IgD-negative memory B cell (primary cell): ENCODE results near the gene KCNH1. TPM values are rescaled to one million over a fixed set of nuclear protein-coding genes. Genes with fewer than 3 reads are reported as not detected.
"Not testable (repeated sequence)": the region's sequence is repeated elsewhere in the genome, so short reads cannot be mapped to it uniquely, and the experiment has no call there.

Experiments used
- H3K27ac Mint-ChIP-seq, 3 donors: one replicate each; pipeline ENCODE4 v1.8.0; 2020 to 2022; ENCODE audit warnings: mild to moderate bottlenecking in 3 of 3, mixed read lengths in 3 of 3, moderate library complexity in 1 of 3
- H3K27me3 Mint-ChIP-seq: one replicate; pipeline ENCODE4 v1.8.0; 2021; ENCODE audit warnings: mixed read lengths
- H3K36me3 Mint-ChIP-seq: one replicate; pipeline ENCODE4 v1.8.0; 2020; ENCODE audit warnings: mild to moderate bottlenecking, mixed read lengths
- H3K4me1 Mint-ChIP-seq, 3 donors: one replicate each; pipeline ENCODE4 v1.8.0; 2020 to 2022; ENCODE audit warnings: mixed read lengths in 3 of 3, mild to moderate bottlenecking in 1 of 3
- H3K4me3 Mint-ChIP-seq, 4 donors: one replicate each; pipeline ENCODE4 v1.8.0; 2020 to 2022; ENCODE audit warnings: mild to moderate bottlenecking in 4 of 4, mixed read lengths in 4 of 4, moderate library complexity in 3 of 4
- H3K9me3 Mint-ChIP-seq, 3 donors: one replicate each; pipeline ENCODE4 v1.8.0; 2020 to 2021; ENCODE audit warnings: mixed read lengths in 3 of 3, mild to moderate bottlenecking in 1 of 3
- polyA plus RNA-seq: library from polyadenylated mRNA; unstranded; fragments of 300-500 nt; fragmentation: Illumina TruSeq; gene quantifications from one replicate; pipeline ENCODE4 v1.2.3, GENCODE V29; 2021

KCNH1 gene
- polyA plus RNA-seq, 1 donor from 2014 or later, result 0.14 TPM

GRCh38 chr1:211007830-211008229, 126.1 kb downstream of the KCNH1 start:
- H3K4me1 Mint-ChIP-seq, result no peaks in the 10 kb centered on the region
- peaks cover 0 to 4% (median 0%) of the 10 kb centered on the region in 3 donors for H3K9me3 Mint-ChIP-seq
- H3K27ac Mint-ChIP-seq, result no peak overlapping the region
- peaks cover 6% of the 10 kb centered on the region for H3K27me3 Mint-ChIP-seq
- no peak overlapping the region for H3K4me3 Mint-ChIP-seq
- H3K36me3 Mint-ChIP-seq, result no peaks in the 10 kb centered on the region

GRCh38 chr1:210995931-210996330, 138.0 kb downstream of the KCNH1 start:
- H3K4me1 Mint-ChIP-seq, H3K9me3 Mint-ChIP-seq, H3K27ac Mint-ChIP-seq, H3K36me3 Mint-ChIP-seq, H3K4me3 Mint-ChIP-seq, H3K27me3 Mint-ChIP-seq: not testable (repeated sequence)

GRCh38 chr1:210992837-210993236, 141.1 kb downstream of the KCNH1 start:
- H3K27ac Mint-ChIP-seq, result no peak overlapping the region
- H3K36me3 Mint-ChIP-seq, result no peaks in the 10 kb centered on the region
- no peak overlapping the region for H3K4me3 Mint-ChIP-seq
- peaks cover 0 to 7% (median 2%) of the 10 kb centered on the region in 3 donors for H3K9me3 Mint-ChIP-seq
- peaks cover 6% of the 10 kb centered on the region for H3K27me3 Mint-ChIP-seq
- no peaks in the 10 kb centered on the region for H3K4me1 Mint-ChIP-seq

GRCh38 chr1:210989905-210990304, 144.0 kb downstream of the KCNH1 start:
- peaks cover 0 to 11% (median 3%) of the 10 kb centered on the region in 3 donors for H3K9me3 Mint-ChIP-seq
- no peaks in the 10 kb centered on the region for H3K4me1 Mint-ChIP-seq
- no peaks in the 10 kb centered on the region for H3K36me3 Mint-ChIP-seq
- peaks cover 5% of the 10 kb centered on the region for H3K27me3 Mint-ChIP-seq
- no peak overlapping the region for H3K4me3 Mint-ChIP-seq
- no peak overlapping the region for H3K27ac Mint-ChIP-seq

- Mint-ChIP-seq H3K36me3 (no peaks in the 10 kb centered on the region), H3K27ac (no peak overlapping the region), H3K4me3 (no peak overlapping the region), H3K9me3 (peaks cover 0 to 7% (median 3%) of the 10 kb centered on the region in 3 donors), H3K4me1 (no peaks in the 10 kb centered on the region), H3K27me3 (no peaks in the 10 kb centered on the region)
Observed at GRCh38 chr1:210981490-210981889, 152.5 kb downstream of the KCNH1 start.

GRCh38 chr1:210980082-210980481, 153.9 kb downstream of the KCNH1 start:
- Mint-ChIP-seq H3K27ac (no peak overlapping the region), H3K27me3 (peaks cover 2% of the 10 kb centered on the region), H3K36me3 (no peaks in the 10 kb centered on the region), H3K9me3 (peaks cover 0 to 8% (median 2%) of the 10 kb centered on the region in 3 donors), H3K4me3 (no peak overlapping the region), H3K4me1 (no peaks in the 10 kb centered on the region)

- no peak overlapping the region for H3K27ac Mint-ChIP-seq
- no peaks in the 10 kb centered on the region for H3K4me1 Mint-ChIP-seq
- no peaks in the 10 kb centered on the region for H3K36me3 Mint-ChIP-seq
- no peak overlapping the region for H3K4me3 Mint-ChIP-seq
- H3K27me3 Mint-ChIP-seq, result peaks cover 2% of the 10 kb centered on the region
- H3K9me3 Mint-ChIP-seq, result peaks cover 0 to 5% (median 2%) of the 10 kb centered on the region in 3 donors
Observed at GRCh38 chr1:210978974-210979354, 155.0 kb downstream of the KCNH1 start.

GRCh38 chr1:210978316-210978973, 155.5 kb downstream of the KCNH1 start:
- Mint-ChIP-seq H3K4me3 (no peak overlapping the region), H3K27me3 (peaks cover 2% of the 10 kb centered on the region), H3K9me3 (peaks cover 0 to 2% (median 2%) of the 10 kb centered on the region in 3 donors), H3K4me1 (no peaks in the 10 kb centered on the region), H3K36me3 (no peaks in the 10 kb centered on the region), H3K27ac (no peak overlapping the region)

GRCh38 chr1:210951279-210951678, 182.7 kb downstream of the KCNH1 start:
- no peaks in the 10 kb centered on the region for H3K4me1 Mint-ChIP-seq
- no peak overlapping the region for H3K4me3 Mint-ChIP-seq
- no peak overlapping the region for H3K27ac Mint-ChIP-seq
- H3K9me3 Mint-ChIP-seq, result peaks cover 0 to 4% (median 0%) of the 10 kb centered on the region in 3 donors
- no peaks in the 10 kb centered on the region for H3K27me3 Mint-ChIP-seq
- H3K36me3 Mint-ChIP-seq, result no peaks in the 10 kb centered on the region

- H3K4me3 Mint-ChIP-seq, H3K27me3 Mint-ChIP-seq, H3K4me1 Mint-ChIP-seq, H3K36me3 Mint-ChIP-seq, H3K9me3 Mint-ChIP-seq, H3K27ac Mint-ChIP-seq: not testable (repeated sequence)
Observed at GRCh38 chr1:210949940-210950546, 183.9 kb downstream of the KCNH1 start.

GRCh38 chr1:210949489-210949888, 184.5 kb downstream of the KCNH1 start:
- Mint-ChIP-seq H3K4me1 (no peaks in the 10 kb centered on the region), H3K4me3 (no peak overlapping the region), H3K36me3 (no peaks in the 10 kb centered on the region), H3K27ac (no peak overlapping the region), H3K9me3 (no peaks in the 10 kb centered on the region), H3K27me3 (no peaks in the 10 kb centered on the region)

GRCh38 chr1:210949039-210949438, 184.9 kb downstream of the KCNH1 start:
- H3K4me3 Mint-ChIP-seq, result no peak overlapping the region
- H3K9me3 Mint-ChIP-seq, result no peaks in the 10 kb centered on the region
- H3K4me1 Mint-ChIP-seq, result no peaks in the 10 kb centered on the region
- no peaks in the 10 kb centered on the region for H3K27me3 Mint-ChIP-seq
- no peaks in the 10 kb centered on the region for H3K36me3 Mint-ChIP-seq
- no peak overlapping the region for H3K27ac Mint-ChIP-seq

GRCh38 chr1:210944252-210944651, 189.7 kb downstream of the KCNH1 start:
- Mint-ChIP-seq H3K4me3 (no peak overlapping the region), H3K27ac (no peak overlapping the region), H3K4me1 (no peaks in the 10 kb centered on the region), H3K27me3 (no peaks in the 10 kb centered on the region), H3K9me3 (no peaks in the 10 kb centered on the region), H3K36me3 (no peaks in the 10 kb centered on the region)

- Mint-ChIP-seq H3K4me1 (no peaks in the 10 kb centered on the region), H3K9me3 (no peaks in the 10 kb centered on the region), H3K36me3 (no peaks in the 10 kb centered on the region), H3K27ac (no peak overlapping the region), H3K4me3 (no peak overlapping the region), H3K27me3 (no peaks in the 10 kb centered on the region)
Observed at GRCh38 chr1:210942513-210942912, 191.4 kb downstream of the KCNH1 start.

- Mint-ChIP-seq H3K4me3 (no peak overlapping the region), H3K36me3 (no peaks in the 10 kb centered on the region), H3K4me1 (no peaks in the 10 kb centered on the region), H3K9me3 (no peaks in the 10 kb centered on the region), H3K27me3 (no peaks in the 10 kb centered on the region), H3K27ac (no peak overlapping the region)
Observed at GRCh38 chr1:210940081-210940617, 193.8 kb downstream of the KCNH1 start.

GRCh38 chr1:210938416-210938925, 195.5 kb downstream of the KCNH1 start:
- no peak overlapping the region for H3K4me3 Mint-ChIP-seq
- H3K36me3 Mint-ChIP-seq, result no peaks in the 10 kb centered on the region
- no peaks in the 10 kb centered on the region for H3K9me3 Mint-ChIP-seq

More at GRCh38 chr1:210938416-210938925, 195.5 kb downstream of the KCNH1 start:
- no peak overlapping the region for H3K27ac Mint-ChIP-seq
- no peaks in the 10 kb centered on the region for H3K4me1 Mint-ChIP-seq
- H3K27me3 Mint-ChIP-seq, result no peaks in the 10 kb centered on the region
